ENCODE results near the gene RAB37.

The RAB37 gene

DNA sequence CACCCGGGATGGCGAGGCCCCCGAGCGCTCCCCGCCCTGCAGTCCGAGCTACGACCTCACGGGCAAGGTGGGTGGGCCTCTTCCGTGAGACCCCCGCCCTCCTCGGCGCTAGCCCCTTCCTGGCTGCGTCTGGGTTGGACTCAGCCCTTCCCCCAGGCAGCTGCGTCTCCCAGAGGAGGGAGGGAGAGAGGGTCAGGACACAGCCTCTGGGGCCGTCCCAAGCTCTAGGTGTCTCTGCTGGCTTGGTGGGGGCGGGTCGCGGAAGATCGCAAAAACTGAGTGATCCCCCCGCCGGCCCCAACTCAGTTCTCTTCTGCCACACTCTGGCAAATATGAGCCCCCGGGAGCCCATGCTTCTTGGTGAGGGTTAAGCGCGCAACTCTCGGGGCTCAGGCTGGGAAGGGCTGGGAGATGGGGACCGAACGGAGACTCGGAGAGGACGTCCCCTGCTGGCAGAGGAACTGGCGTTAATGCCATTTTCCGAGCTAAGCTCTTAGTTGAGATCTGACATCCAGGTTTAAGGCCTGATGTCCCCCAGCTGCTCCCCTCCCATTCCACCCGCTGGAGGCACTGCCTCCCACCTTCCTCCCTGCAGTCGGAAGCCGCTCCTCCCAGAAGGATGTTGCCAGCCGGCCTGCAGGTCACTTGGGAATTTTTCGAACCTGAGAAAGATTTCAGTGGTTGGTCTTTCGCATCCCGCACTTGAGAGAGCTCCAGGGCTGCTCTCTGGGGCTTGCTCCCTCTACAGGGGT lies 419 bp downstream of the RAB37 start:
- Histone ChIP-seq H3K4me3 (ENCODE audit: low read length) (peak overlapping the region; percentile 59; the same call in 1 of the 2 replicates), H3K27me3 (ENCODE audit: control insufficient read depth, insufficient read depth, low read length) (no peaks in the 10 kb centered on the region), H3K27ac (ENCODE audit: low read length) (no peak overlapping the region), H3K36me3 (ENCODE audit: control insufficient read depth, insufficient read depth, low read length) (no peaks in the 10 kb centered on the region), H3K4me1 (ENCODE audit: control insufficient read depth, insufficient read depth, low read length) (0 out of 2 replicates have a peak, but pooled peaks cover 3% of the 10 kb centered on the region), H3K9me3 (ENCODE audit: control insufficient read depth, insufficient read depth, low read length) (no peaks in the 10 kb centered on the region)
- no CpG with 5 or more reads among the region's 38 CpGs for WGBS (ENCODE audit: insufficient coverage, insufficient read length)
- DNase-seq (ENCODE audit: low read depth, low spot score): no peak

DNA sequence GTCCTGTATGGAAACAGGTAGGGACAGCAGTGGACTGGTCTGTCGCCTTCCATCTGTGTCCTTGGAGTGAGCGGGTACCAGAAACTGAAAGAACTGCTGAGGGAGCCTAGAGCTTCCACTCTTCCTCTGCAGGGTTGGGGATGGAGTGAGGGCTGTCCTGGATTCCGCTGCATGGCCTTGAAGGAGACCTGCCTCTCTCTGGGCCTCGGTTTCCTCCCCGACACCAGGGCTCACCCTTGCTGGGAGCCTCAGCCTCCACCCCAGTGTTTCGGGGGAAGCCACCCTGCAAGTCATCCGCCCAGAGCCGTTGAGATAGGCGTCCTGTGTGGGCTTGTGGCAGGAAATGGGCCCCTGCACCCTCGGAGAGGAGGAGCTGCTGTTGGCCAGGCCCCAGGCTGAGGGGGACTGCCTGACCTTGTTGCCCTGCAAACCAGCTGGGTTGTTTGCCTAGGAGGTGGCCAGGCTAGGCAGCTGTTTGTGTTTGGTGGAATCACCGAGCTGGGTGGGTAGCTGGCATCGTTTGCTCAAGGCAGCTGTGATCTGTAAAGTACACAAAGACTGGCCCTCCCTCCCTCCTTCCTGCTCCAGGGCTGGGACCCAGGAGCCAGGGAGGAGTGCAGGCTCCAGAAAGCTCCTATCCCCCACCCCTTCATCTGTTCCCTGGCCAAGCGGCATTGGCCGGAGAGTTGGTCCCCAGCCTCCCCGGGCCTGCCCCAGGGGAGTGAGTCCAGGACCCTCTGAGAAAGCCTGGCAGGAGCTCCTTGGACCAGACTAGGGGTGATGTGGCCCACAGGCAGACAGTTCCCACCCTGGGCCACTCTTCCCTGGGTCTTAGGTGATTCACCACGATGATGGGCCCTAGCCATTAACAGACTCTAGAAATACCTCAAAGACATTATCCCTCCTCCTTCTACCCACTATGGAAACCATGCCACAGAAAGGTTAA lies 1.3 kb downstream of the RAB37 start:
- Histone ChIP-seq H3K36me3 (ENCODE audit: control insufficient read depth, insufficient read depth, low read length) (no peaks in the 10 kb centered on the region), H3K9me3 (ENCODE audit: control insufficient read depth, insufficient read depth, low read length) (no peaks in the 10 kb centered on the region), H3K27me3 (ENCODE audit: control insufficient read depth, insufficient read depth, low read length) (no peaks in the 10 kb centered on the region), H3K4me3 (ENCODE audit: low read length) (peak overlapping the region; percentile 59; the same call in 1 of the 2 replicates), H3K4me1 (ENCODE audit: control insufficient read depth, insufficient read depth, low read length) (0 out of 2 replicates have a peak, but pooled peaks cover 3% of the 10 kb centered on the region), H3K27ac (ENCODE audit: low read length) (no peak overlapping the region)
- no peak for DNase-seq (ENCODE audit: low read depth, low spot score)
- no CpG with 5 or more reads among the region's 16 CpGs for WGBS (ENCODE audit: insufficient coverage, insufficient read length)

DNA sequence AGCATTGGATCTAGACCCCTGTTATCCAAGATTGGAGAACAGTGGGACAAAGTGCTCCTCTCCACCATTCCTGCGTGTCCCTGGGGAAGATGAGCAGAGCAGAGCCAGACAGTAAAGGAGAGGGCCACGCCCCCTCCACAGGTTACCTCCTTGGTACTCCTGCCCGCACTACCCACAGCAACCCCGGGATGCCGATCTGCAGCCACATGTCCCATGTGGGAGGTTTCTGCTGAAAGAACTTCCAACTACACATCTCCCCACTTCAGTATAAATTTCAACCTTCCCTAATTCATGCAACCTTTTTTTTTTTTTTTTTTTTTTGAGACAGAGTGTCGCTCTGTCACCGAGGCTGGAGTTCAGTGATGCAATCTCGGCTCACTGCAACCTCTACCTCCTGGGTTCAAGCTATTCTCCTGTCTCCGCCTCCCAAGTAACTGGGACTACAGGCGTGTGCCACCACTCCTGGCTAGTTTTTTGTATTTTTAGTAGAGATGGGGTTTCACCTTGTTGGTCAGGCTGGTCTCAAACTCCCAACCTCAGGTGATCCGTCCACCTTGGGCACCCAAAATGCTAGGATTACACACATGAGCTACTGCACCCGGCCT lies 2.3 kb downstream of the RAB37 start:
- Histone ChIP-seq H3K9me3 (ENCODE audit: control insufficient read depth, insufficient read depth, low read length) (no peaks in the 10 kb centered on the region), H3K4me1 (ENCODE audit: control insufficient read depth, insufficient read depth, low read length) (0 out of 2 replicates have a peak, but pooled peaks cover 3% of the 10 kb centered on the region), H3K27me3 (ENCODE audit: control insufficient read depth, insufficient read depth, low read length) (no peaks in the 10 kb centered on the region), H3K4me3 (ENCODE audit: low read length) (no peak overlapping the region), H3K27ac (ENCODE audit: low read length) (no peak overlapping the region), H3K36me3 (ENCODE audit: control insufficient read depth, insufficient read depth, low read length) (no peaks in the 10 kb centered on the region)
- no peak for DNase-seq (ENCODE audit: low read depth, low spot score)
- WGBS (ENCODE audit: insufficient coverage, insufficient read length): no CpG with 5 or more reads among the region's 12 CpGs

DNA sequence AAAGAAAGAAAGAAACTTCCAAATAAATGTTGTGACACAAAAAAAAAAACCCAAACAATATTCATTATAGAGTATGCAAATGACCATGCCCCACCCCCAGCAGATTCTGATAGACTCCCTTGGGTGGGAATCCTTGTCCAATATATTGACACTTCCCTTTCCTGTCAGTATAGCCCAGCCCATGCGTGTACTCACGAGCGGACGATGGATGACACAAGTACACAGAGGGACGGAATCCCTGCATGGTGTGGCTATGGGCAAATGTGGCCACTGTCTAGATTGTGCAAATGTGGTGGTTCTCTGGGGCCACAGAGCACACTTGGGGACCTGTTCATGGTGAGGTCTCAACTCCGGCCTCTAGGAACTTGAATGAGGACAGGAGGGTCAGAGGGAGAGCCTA lies 3.1 kb downstream of the RAB37 start:
- DNase-seq (ENCODE audit: low read depth, low spot score): no peak
- Histone ChIP-seq H3K9me3 (ENCODE audit: control insufficient read depth, insufficient read depth, low read length) (no peaks in the 10 kb centered on the region), H3K27ac (ENCODE audit: low read length) (no peak overlapping the region), H3K27me3 (ENCODE audit: control insufficient read depth, insufficient read depth, low read length) (no peaks in the 10 kb centered on the region), H3K4me1 (ENCODE audit: control insufficient read depth, insufficient read depth, low read length) (peaks cover 6% of the 10 kb centered on the region; the same call in 1 of the 2 replicates), H3K36me3 (ENCODE audit: control insufficient read depth, insufficient read depth, low read length) (no peaks in the 10 kb centered on the region), H3K4me3 (ENCODE audit: low read length) (no peak overlapping the region)
- no CpG with 5 or more reads among the region's 6 CpGs for WGBS (ENCODE audit: insufficient coverage, insufficient read length)

DNA sequence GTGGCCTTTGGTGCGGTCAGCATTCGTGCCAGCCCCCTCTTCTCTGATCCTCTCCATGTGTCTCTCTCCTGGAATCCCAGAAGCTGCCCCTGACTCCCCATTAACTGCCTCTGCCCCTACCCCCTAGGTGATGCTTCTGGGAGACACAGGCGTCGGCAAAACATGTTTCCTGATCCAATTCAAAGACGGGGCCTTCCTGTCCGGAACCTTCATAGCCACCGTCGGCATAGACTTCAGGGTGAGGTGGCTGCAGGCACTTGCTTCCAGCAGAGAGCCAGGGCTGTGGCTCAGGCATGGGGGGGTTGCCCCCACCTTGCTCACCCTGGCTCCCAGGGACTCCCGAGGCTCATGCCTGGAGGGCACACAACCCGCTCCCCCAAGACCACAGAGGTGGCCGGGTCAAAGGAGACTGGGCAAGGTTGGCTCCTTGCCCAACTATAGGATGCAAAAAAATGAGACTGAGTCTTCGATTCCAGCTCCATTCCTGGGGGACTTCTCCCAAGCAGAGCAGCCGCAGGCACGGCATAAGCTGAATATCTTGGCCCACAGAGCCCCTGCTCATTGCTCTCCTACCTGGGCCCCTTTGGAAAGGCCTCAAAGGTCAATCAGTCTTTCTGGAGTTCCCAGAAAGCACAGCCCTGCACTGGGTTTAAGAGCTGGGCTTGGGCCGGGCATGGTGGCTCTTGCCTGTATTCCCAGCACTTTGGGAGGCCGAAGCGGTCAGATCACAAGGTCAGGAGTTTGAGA lies 3.8 kb downstream of the RAB37 start:
- H3K36me3 ChIP-seq (ENCODE audit: control insufficient read depth, insufficient read depth, low read length): no peaks in the 10 kb centered on the region
- no peak for DNase-seq (ENCODE audit: low read depth, low spot score)
- H3K27me3 ChIP-seq (ENCODE audit: control insufficient read depth, insufficient read depth, low read length): no peaks in the 10 kb centered on the region
- H3K4me3 ChIP-seq (ENCODE audit: low read length): no peak overlapping the region
- H3K27ac ChIP-seq (ENCODE audit: low read length): no peak overlapping the region
- peaks cover 6% of the 10 kb centered on the region; the same call in 1 of the 2 replicates for H3K4me1 ChIP-seq (ENCODE audit: control insufficient read depth, insufficient read depth, low read length)
- no peaks in the 10 kb centered on the region for H3K9me3 ChIP-seq (ENCODE audit: control insufficient read depth, insufficient read depth, low read length)
- no CpG with 5 or more reads among the region's 17 CpGs for WGBS (ENCODE audit: insufficient coverage, insufficient read length)

DNA sequence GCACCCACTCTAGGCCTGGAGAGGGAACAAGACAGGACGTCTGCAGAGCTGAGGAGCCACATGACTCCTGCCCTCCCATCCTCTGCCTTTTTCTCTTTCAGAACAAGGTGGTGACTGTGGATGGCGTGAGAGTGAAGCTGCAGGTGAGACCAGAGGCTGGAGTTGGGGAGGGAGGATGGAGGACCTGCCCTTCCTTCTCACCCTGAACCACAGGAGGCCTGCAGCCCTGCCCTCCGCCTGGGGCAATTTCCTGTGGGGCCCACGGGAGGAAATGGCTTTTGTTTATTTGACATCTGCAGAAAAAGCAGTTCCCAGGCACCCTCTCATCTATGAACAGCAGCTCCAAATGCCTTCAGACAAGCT lies 5.1 kb downstream of the RAB37 start:
- Histone ChIP-seq H3K27me3 (ENCODE audit: control insufficient read depth, insufficient read depth, low read length) (no peaks in the 10 kb centered on the region), H3K4me1 (ENCODE audit: control insufficient read depth, insufficient read depth, low read length) (peaks cover 10% of the 10 kb centered on the region), H3K4me3 (ENCODE audit: low read length) (no peak overlapping the region), H3K9me3 (ENCODE audit: control insufficient read depth, insufficient read depth, low read length) (no peaks in the 10 kb centered on the region), H3K36me3 (ENCODE audit: control insufficient read depth, insufficient read depth, low read length) (no peaks in the 10 kb centered on the region), H3K27ac (ENCODE audit: low read length) (no peak overlapping the region)
- DNase-seq (ENCODE audit: low read depth, low spot score): no peak
- no CpG with 5 or more reads among the region's 4 CpGs for WGBS (ENCODE audit: insufficient coverage, insufficient read length)

DNA sequence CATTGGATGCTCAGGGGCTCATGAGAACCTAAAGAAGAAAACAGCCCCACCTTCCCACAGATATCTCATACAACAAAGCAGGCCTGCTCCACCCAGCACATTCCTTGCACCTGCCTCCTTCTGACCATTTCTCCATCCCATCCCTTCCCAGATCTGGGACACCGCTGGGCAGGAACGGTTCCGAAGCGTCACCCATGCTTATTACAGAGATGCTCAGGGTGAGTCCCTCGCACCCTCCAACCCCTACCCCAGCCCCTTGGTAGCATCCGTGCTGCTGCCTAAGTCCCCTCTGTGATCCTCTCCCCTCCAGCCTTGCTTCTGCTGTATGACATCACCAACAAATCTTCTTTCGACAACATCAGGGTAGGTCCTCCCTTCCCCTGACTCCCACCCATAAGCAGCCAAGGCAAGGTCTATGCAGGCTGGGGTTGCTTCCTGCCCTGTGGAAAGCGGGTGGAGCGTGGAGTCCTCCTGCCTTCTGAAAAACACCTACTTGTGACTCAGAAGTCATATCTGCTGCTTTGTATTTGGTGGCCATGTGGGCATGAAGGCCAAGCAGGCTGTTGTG lies 6.0 kb downstream of the RAB37 start:
- H3K36me3 ChIP-seq (ENCODE audit: control insufficient read depth, insufficient read depth, low read length): no peaks in the 10 kb centered on the region
- no CpG with 5 or more reads among the region's 9 CpGs for WGBS (ENCODE audit: insufficient coverage, insufficient read length)
- H3K4me3 ChIP-seq (ENCODE audit: low read length): no peak overlapping the region
- H3K27me3 ChIP-seq (ENCODE audit: control insufficient read depth, insufficient read depth, low read length): no peaks in the 10 kb centered on the region
- H3K4me1 ChIP-seq (ENCODE audit: control insufficient read depth, insufficient read depth, low read length): peaks cover 12% of the 10 kb centered on the region
- DNase-seq (ENCODE audit: low read depth, low spot score): no peak
- H3K27ac ChIP-seq (ENCODE audit: low read length): no peak overlapping the region
- H3K9me3 ChIP-seq (ENCODE audit: control insufficient read depth, insufficient read depth, low read length): no peaks in the 10 kb centered on the region

DNA sequence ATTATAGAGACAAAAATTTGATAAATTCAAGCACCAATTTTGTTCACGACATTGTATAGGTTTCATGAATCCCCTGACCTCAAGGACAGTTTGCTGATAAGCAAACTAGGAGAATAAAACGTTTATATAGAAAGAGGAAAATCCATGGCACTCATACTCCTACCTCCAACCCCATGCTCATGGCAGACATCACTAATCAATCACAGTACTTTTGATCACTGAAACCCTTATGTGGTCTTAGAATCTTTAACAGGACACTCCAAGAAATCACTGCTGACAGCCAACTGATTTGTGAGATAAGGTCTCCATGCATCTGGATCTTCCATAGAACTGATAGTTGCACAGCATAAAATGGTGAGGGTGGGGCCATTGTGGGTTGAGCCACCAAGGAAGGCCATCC lies 6.7 kb downstream of the RAB37 start:
- Histone ChIP-seq H3K4me1 (ENCODE audit: control insufficient read depth, insufficient read depth, low read length) (peaks cover 10% of the 10 kb centered on the region), H3K9me3 (ENCODE audit: control insufficient read depth, insufficient read depth, low read length) (no peaks in the 10 kb centered on the region)
- WGBS (ENCODE audit: insufficient coverage, insufficient read length): no CpG with 5 or more reads among the region's 2 CpGs

DNA sequence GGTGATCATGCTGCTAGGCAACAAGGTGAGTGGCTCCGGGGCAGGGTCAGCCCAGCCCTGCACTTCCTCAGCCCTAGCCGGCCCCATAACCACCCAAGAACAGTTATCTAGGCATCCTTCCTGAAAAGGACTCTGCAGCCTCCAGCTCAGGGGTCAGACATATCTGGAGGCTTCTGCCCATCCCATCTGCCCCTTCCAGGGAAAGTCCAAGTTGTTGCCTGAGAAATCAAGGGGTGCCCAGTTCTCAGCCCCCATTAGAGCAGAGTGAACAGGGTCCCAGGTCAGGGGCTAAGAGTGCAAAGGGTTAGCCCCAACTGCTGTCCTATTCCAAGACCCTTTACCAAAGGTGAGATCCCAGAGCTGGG lies 7.3 kb downstream of the RAB37 start:
- H3K36me3 ChIP-seq (ENCODE audit: control insufficient read depth, insufficient read depth, low read length): no peaks in the 10 kb centered on the region
- H3K9me3 ChIP-seq (ENCODE audit: control insufficient read depth, insufficient read depth, low read length): no peaks in the 10 kb centered on the region
- no peak overlapping the region for H3K4me3 ChIP-seq (ENCODE audit: low read length)
- no peak for DNase-seq (ENCODE audit: low read depth, low spot score)
- WGBS (ENCODE audit: insufficient coverage, insufficient read length): no CpG with 5 or more reads among the region's 2 CpGs
- H3K27ac ChIP-seq (ENCODE audit: low read length): no peak overlapping the region
- peaks cover 10% of the 10 kb centered on the region for H3K4me1 ChIP-seq (ENCODE audit: control insufficient read depth, insufficient read depth, low read length)
- no peaks in the 10 kb centered on the region for H3K27me3 ChIP-seq (ENCODE audit: control insufficient read depth, insufficient read depth, low read length)

More for the DNA sequence above, 6.7 kb downstream of the RAB37 start:
- Histone ChIP-seq H3K27me3 (ENCODE audit: control insufficient read depth, insufficient read depth, low read length) (no peaks in the 10 kb centered on the region), H3K36me3 (ENCODE audit: control insufficient read depth, insufficient read depth, low read length) (no peaks in the 10 kb centered on the region), H3K4me3 (ENCODE audit: low read length) (no peak overlapping the region), H3K27ac (ENCODE audit: low read length) (no peak overlapping the region)
- DNase-seq (ENCODE audit: low read depth, low spot score): no peak
